Upper lobe of left lung (tissue), 6 donors: ENCODE data around the gene SMG9. TPM values are rescaled to one million over a fixed set of nuclear protein-coding genes. Genes with fewer than 3 reads are reported as not detected.

Source experiments
- ATAC-seq, 2 donors: fragments of 200-7000 bp; cut with Tn5 transposase; one replicate each; pipeline ENCODE4 v1.9.1; 2022; ENCODE audit warnings: mild to moderate bottlenecking in 2 of 2, moderate library complexity in 2 of 2; ENCODE audit not compliant: low FRiP score in 2 of 2
- DNase-seq, 2 donors: peaks; one replicate each; pipeline ENCODE4 v3.0.0-alpha.2; 2019 to 2020
- H3K27ac ChIP-seq, 4 donors: fragments of 200-600 bp; sonication (generic); one replicate each; pipeline ENCODE4 v1.5.1; 2016 to 2019
- H3K27me3 ChIP-seq, 4 donors: fragments of 200-600 bp; sonication (generic); one replicate each; pipeline ENCODE4 v1.5.1; 2017 to 2019
- H3K36me3 ChIP-seq, 4 donors: fragments of 200-600 bp; sonication (generic); one replicate each; pipeline ENCODE4 v1.5.1; 2016 to 2019
- H3K4me1 ChIP-seq, 4 donors: fragments of 200-600 bp; sonication (generic); one replicate each; pipeline ENCODE4 v1.5.1; 2018 to 2019
- H3K4me3 ChIP-seq, 4 donors: fragments of 200-600 bp; sonication (generic); one replicate each; pipeline ENCODE4 v1.5.1; 2017 to 2019; ENCODE audit warnings: mild to moderate bottlenecking in 2 of 4, moderate library complexity in 1 of 4
- H3K9me3 ChIP-seq, 4 donors: fragments of 200-600 bp; sonication (generic); one replicate each; pipeline ENCODE4 v1.5.1; 2018 to 2019
- CTCF ChIP-seq, 6 experiments: fragments of 450-650 bp in 4 of 6; fragments of 200-600 bp in 2 of 6; sonication (generic) in 2 of 6; IDR thresholded peaks; one replicate each; pipeline ENCODE4 v1.5.1; 2016 to 2019; ENCODE audit warnings: antibody characterized with exemption in 6 of 6
- EP300 ChIP-seq, 4 donors: sonication (generic); formaldehyde crosslinking; IDR thresholded peaks; one replicate each; pipeline ENCODE4 v1.5.1; 2017; ENCODE audit warnings: antibody characterized with exemption in 4 of 4, control low read depth in 2 of 4
- POLR2A ChIP-seq, 4 donors: fragments of 450-650 bp; IDR thresholded peaks; one replicate each; pipeline ENCODE4 v1.5.1; 2016 to 2017; ENCODE audit warnings: antibody characterized with exemption in 4 of 4, mild to moderate bottlenecking in 2 of 4
- POLR2AphosphoS5 ChIP-seq, 2 donors: sonication (generic); formaldehyde crosslinking; IDR thresholded peaks; one replicate each; pipeline ENCODE4 v1.5.1; 2017; ENCODE audit warnings: antibody characterized with exemption in 2 of 2
- WGBS, 2 donors: methylation state at CpG; one replicate each; pipeline ENCODE4 v1.1.5; 2017 to 2018; 5-methylcytosine and 5-hydroxymethylcytosine counted together
- total RNA-seq, 6 donors: library from RNA; depleted of rRNA in 4 of 6; stranded (reverse); fragments of >200 nt in 4 of 6; gene quantifications; one replicate each; pipeline versions ENCODE4 v1.1.0 to v1.2.1, GENCODE V29; 2016 to 2021
- donor health status: DM: no; HTN: no; CAD: no; lungs with moderate emphysema.
- donor health status: DM: no; HTN: yes; CAD: no; lungs with severe emphysema.

The SMG9 gene
- total RNA-seq, 6 donors from 2014 or later = 23.0 to 119 (median 52.9) TPM

GRCh38 chr19:43704002-43704705, 50.6 kb downstream of the SMG9 start:
- H3K27ac ChIP-seq = no peak overlapping the region
- no peak overlapping the region for H3K4me3 ChIP-seq
- H3K4me1 ChIP-seq = peaks cover 6 to 24% (median 20%) of the 10 kb centered on the region in 4 donors
- H3K9me3 ChIP-seq = peaks cover 0 to 10% (median 9%) of the 10 kb centered on the region in 4 donors
- TF ChIP-seq POLR2AphosphoS5 (IDR thresholded peaks at IDR 0.05) = no peak
- TF ChIP-seq POLR2A (IDR thresholded peaks at IDR 0.05) = no peak
- no peak for TF ChIP-seq EP300 (IDR thresholded peaks at IDR 0.05)
- TF ChIP-seq CTCF (IDR thresholded peaks at IDR 0.05) = no peak
- H3K36me3 ChIP-seq = no peaks in the 10 kb centered on the region
- ATAC-seq (no peak), DNase-seq (no peak)
- WGBS, 2 donors = 71 to 79% methylated on average over 7 of the region's 7 CpGs
- no peaks in the 10 kb centered on the region for H3K27me3 ChIP-seq

GRCh38 chr19:43700395-43701000, 54.3 kb downstream of the SMG9 start:
- peak overlapping the region; percentile 85 to 90 (median 88) for H3K27ac ChIP-seq
- H3K4me3 ChIP-seq = peak overlapping the region in 3 of 4 donors; percentile 25 to 33 (median 26)
- no peaks in the 10 kb centered on the region for H3K27me3 ChIP-seq
- peak; percentile 51 to 66 for DNase-seq
- H3K9me3 ChIP-seq = peaks cover 0 to 8% (median 6%) of the 10 kb centered on the region in 4 donors
- no peaks in the 10 kb centered on the region for H3K36me3 ChIP-seq
- 60 to 72% methylated on average over 11 to 13 of the region's 13 CpGs for WGBS, 2 donors
- H3K4me1 ChIP-seq = peaks cover 9 to 27% (median 22%) of the 10 kb centered on the region in 4 donors
- ATAC-seq = peak in 1 of 2 donors; percentile 88
- TF ChIP-seq POLR2A (IDR thresholded peaks at IDR 0.05) (peak in 1 of 4 donors; percentile 28), POLR2AphosphoS5 (IDR thresholded peaks at IDR 0.05) (no peak)

- no peak for TF ChIP-seq CTCF (IDR thresholded peaks at IDR 0.05)
- no peak for TF ChIP-seq EP300 (IDR thresholded peaks at IDR 0.05)
- TF ChIP-seq POLR2AphosphoS5 (IDR thresholded peaks at IDR 0.05) = no peak
- no peak for TF ChIP-seq POLR2A (IDR thresholded peaks at IDR 0.05)
- DNase-seq = peak in 1 of 2 donors; percentile 90
Observed at GRCh38 chr19:43699506-43700394, 55.0 kb downstream of the SMG9 start.

GRCh38 chr19:43697295-43697694, 57.5 kb downstream of the SMG9 start:
- Histone ChIP-seq H3K4me3 (no peak overlapping the region), H3K36me3 (no peaks in the 10 kb centered on the region), H3K9me3 (peaks cover 0 to 10% (median 8%) of the 10 kb centered on the region in 4 donors), H3K4me1 (peaks cover 9 to 27% (median 22%) of the 10 kb centered on the region in 4 donors), H3K27me3 (no peaks in the 10 kb centered on the region), H3K27ac (no peak overlapping the region)
- TF ChIP-seq EP300 (IDR thresholded peaks at IDR 0.05) (no peak), POLR2A (IDR thresholded peaks at IDR 0.05) (no peak), POLR2AphosphoS5 (IDR thresholded peaks at IDR 0.05) (no peak)
- 66 to 78% methylated on average over 3 to 5 of the region's 5 CpGs for WGBS, 2 donors
- ATAC-seq (no peak), DNase-seq (no peak)

More at GRCh38 chr19:43699506-43700394, 55.0 kb downstream of the SMG9 start:
- Histone ChIP-seq H3K4me3 (peak overlapping the region in 3 of 4 donors; percentile 24 to 38 (median 37)), H3K4me1 (peaks cover 9 to 27% (median 22%) of the 10 kb centered on the region in 4 donors), H3K27me3 (no peaks in the 10 kb centered on the region), H3K9me3 (peaks cover 0 to 8% (median 6%) of the 10 kb centered on the region in 4 donors), H3K36me3 (no peaks in the 10 kb centered on the region), H3K27ac (peak overlapping the region; percentile 85 to 90 (median 88))
- ATAC-seq = peak in 1 of 2 donors; percentile 40
- 22 to 39% methylated on average over 18 to 34 of the region's 46 CpGs for WGBS, 2 donors

GRCh38 chr19:43695985-43696704, 58.6 kb downstream of the SMG9 start:
- no peaks in the 10 kb centered on the region for H3K27me3 ChIP-seq
- peaks cover 0 to 22% (median 16%) of the 10 kb centered on the region in 4 donors for H3K9me3 ChIP-seq
- ATAC-seq = no peak
- 74 to 86% methylated on average over 6 of the region's 6 CpGs for WGBS, 2 donors
- H3K27ac ChIP-seq = no peak overlapping the region
- TF ChIP-seq CTCF (IDR thresholded peaks at IDR 0.05) = no peak
- no peak for TF ChIP-seq EP300 (IDR thresholded peaks at IDR 0.05)
- no peak for TF ChIP-seq POLR2AphosphoS5 (IDR thresholded peaks at IDR 0.05)
- TF ChIP-seq POLR2A (IDR thresholded peaks at IDR 0.05) = no peak
- no peak overlapping the region for H3K4me3 ChIP-seq
- peaks cover 9 to 24% (median 18%) of the 10 kb centered on the region in 4 donors for H3K4me1 ChIP-seq
- no peaks in the 10 kb centered on the region for H3K36me3 ChIP-seq
- DNase-seq = no peak
